Measurements from ENCODE around the gene OR52B2. TPM values are rescaled to one million over a fixed set of nuclear protein-coding genes. Genes with fewer than 3 reads are reported as not detected.
"Not testable (repeated sequence)": the region's sequence is repeated elsewhere in the genome, so short reads cannot be mapped to it uniquely, and the experiment has no call there.

OR52B2 gene
- total and polyA plus RNA-seq, 2 donors from 2014 or later, result not detected

- Histone ChIP-seq H3K27ac (ENCODE audit: low read depth in 2 of 2, low read length in 2 of 2) (no peak overlapping the region), H3K27me3 (ENCODE audit: control insufficient read depth, insufficient read depth, low read length) (no peaks in the 10 kb centered on the region), H3K9me3 (ENCODE audit: control insufficient read depth in 2 of 3, insufficient read depth in 1 of 3, low read length in 3 of 3) (no peaks in the 10 kb centered on the region), H3K9ac (ENCODE audit: low read length in 3 of 3) (no peak overlapping the region), H3K4me3 (ENCODE audit: low read length in 3 of 3) (no peak overlapping the region), H3K36me3 (ENCODE audit: control insufficient read depth in 2 of 3, insufficient read depth in 3 of 3, low read length in 3 of 3) (no peaks in the 10 kb centered on the region), H3K4me1 (ENCODE audit: control insufficient read depth in 2 of 3, insufficient read depth in 2 of 3, low read depth in 1 of 3, low read length in 3 of 3) (no peaks in the 10 kb centered on the region)
- no peak for FAIRE-seq
- intact Hi-C loops (cut with DNase I), result no loop called here
- no peak for TF ChIP-seq CTCF (IDR thresholded peaks at IDR 0.05; ENCODE audit: borderline replicate concordance, extremely low read depth, insufficient read depth)
- no peak for DNase-seq
These were observed 13.3 kb downstream of the OR52B2 start for GRCh38 chr11:6156628-6157359.

GRCh38 chr11:6152126-6152525 lies 18.0 kb downstream of the OR52B2 start:
- no peak overlapping the region for H3K4me3 ChIP-seq (ENCODE audit: low read length in 3 of 3)
- TF ChIP-seq CTCF (IDR thresholded peaks at IDR 0.05; ENCODE audit: borderline replicate concordance, extremely low read depth, insufficient read depth), result no peak
- no peak overlapping the region for H3K9ac ChIP-seq (ENCODE audit: low read length in 3 of 3)
- DNase-seq (no peak), FAIRE-seq (no peak)
- H3K9me3 ChIP-seq (ENCODE audit: control insufficient read depth in 2 of 3, insufficient read depth in 1 of 3, low read length in 3 of 3), result peaks cover 0 to 4% (median 0%) of the 10 kb centered on the region in 3 donors
- H3K36me3 ChIP-seq (ENCODE audit: control insufficient read depth in 2 of 3, insufficient read depth in 3 of 3, low read length in 3 of 3), result no peaks in the 10 kb centered on the region
- intact Hi-C loops (cut with DNase I), result no loop called here
- no peaks in the 10 kb centered on the region for H3K27me3 ChIP-seq (ENCODE audit: control insufficient read depth, insufficient read depth, low read length)
- H3K4me1 ChIP-seq (ENCODE audit: control insufficient read depth in 2 of 3, insufficient read depth in 2 of 3, low read depth in 1 of 3, low read length in 3 of 3), result no peaks in the 10 kb centered on the region
- no peak overlapping the region for H3K27ac ChIP-seq (ENCODE audit: low read depth in 2 of 2, low read length in 2 of 2)

- no peak overlapping the region for H3K27ac ChIP-seq (ENCODE audit: low read depth in 2 of 2, low read length in 2 of 2)
- no peaks in the 10 kb centered on the region for H3K36me3 ChIP-seq (ENCODE audit: control insufficient read depth in 2 of 3, insufficient read depth in 3 of 3, low read length in 3 of 3)
- no peak for TF ChIP-seq CTCF (IDR thresholded peaks at IDR 0.05; ENCODE audit: borderline replicate concordance, extremely low read depth, insufficient read depth)
- FAIRE-seq (no peak), DNase-seq (no peak)
- no peak overlapping the region for H3K9ac ChIP-seq (ENCODE audit: low read length in 3 of 3)
- H3K4me3 ChIP-seq (ENCODE audit: low read length in 3 of 3), result no peak overlapping the region
- intact Hi-C loops (cut with DNase I), result no loop called here
- peaks cover 0 to 4% (median 0%) of the 10 kb centered on the region in 3 donors for H3K9me3 ChIP-seq (ENCODE audit: control insufficient read depth in 2 of 3, insufficient read depth in 1 of 3, low read length in 3 of 3)
- H3K27me3 ChIP-seq (ENCODE audit: control insufficient read depth, insufficient read depth, low read length), result no peaks in the 10 kb centered on the region
- H3K4me1 ChIP-seq (ENCODE audit: control insufficient read depth in 2 of 3, insufficient read depth in 2 of 3, low read depth in 1 of 3, low read length in 3 of 3), result no peaks in the 10 kb centered on the region
These were observed 19.0 kb downstream of the OR52B2 start for GRCh38 chr11:6151117-6151516.

- DNase-seq; H3K4me1 ChIP-seq (ENCODE audit: control insufficient read depth in 2 of 3, insufficient read depth in 2 of 3, low read depth in 1 of 3, low read length in 3 of 3); intact Hi-C loops (cut with DNase I); H3K27ac ChIP-seq (ENCODE audit: low read depth in 2 of 2, low read length in 2 of 2); H3K9me3 ChIP-seq (ENCODE audit: control insufficient read depth in 2 of 3, insufficient read depth in 1 of 3, low read length in 3 of 3); H3K4me3 ChIP-seq (ENCODE audit: low read length in 3 of 3); H3K36me3 ChIP-seq (ENCODE audit: control insufficient read depth in 2 of 3, insufficient read depth in 3 of 3, low read length in 3 of 3); FAIRE-seq; H3K27me3 ChIP-seq (ENCODE audit: control insufficient read depth, insufficient read depth, low read length); H3K9ac ChIP-seq (ENCODE audit: low read length in 3 of 3): not testable (repeated sequence)
These were observed 26.4 kb downstream of the OR52B2 start for GRCh38 chr11:6143737-6144136.
